NB4 (cell line): ENCODE measurements around the gene FADS3.

ENCODE experiments used
- POLR2A ChIP-seq: IDR thresholded peaks from 2 replicates; pipeline ENCODE4 v1.6.1; 2011; ENCODE audit warnings: mild to moderate bottlenecking; ENCODE audit not compliant: insufficient read length; ENCODE audit errors: extremely low read depth
- TF ChIP-seq, protein P1 (sequence below): IDR thresholded peaks from one replicate; pipeline ENCODE4 v1.5.1; 2012; ENCODE audit warnings: low read depth, low read length

DNA sequence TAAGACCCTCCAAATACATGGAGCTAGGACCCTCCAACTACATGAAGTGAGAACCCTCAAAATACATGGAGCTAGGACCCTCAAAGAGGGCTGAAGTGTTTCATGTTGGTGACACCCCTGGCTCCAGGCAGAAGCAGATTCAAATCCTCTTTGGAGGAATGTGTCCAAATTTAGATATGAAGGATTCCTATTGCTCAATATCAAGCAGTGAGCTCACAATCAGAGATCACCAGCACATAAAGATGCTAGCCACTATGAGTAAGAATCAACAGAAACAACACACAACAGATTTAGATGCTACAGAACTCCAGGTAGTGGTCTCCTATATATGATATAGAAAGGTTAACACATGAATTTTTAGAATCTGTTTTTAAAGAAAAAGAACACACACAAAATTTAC lies 37.3 kb upstream of the FADS3 start:
- TF ChIP-seq, protein P1, sequence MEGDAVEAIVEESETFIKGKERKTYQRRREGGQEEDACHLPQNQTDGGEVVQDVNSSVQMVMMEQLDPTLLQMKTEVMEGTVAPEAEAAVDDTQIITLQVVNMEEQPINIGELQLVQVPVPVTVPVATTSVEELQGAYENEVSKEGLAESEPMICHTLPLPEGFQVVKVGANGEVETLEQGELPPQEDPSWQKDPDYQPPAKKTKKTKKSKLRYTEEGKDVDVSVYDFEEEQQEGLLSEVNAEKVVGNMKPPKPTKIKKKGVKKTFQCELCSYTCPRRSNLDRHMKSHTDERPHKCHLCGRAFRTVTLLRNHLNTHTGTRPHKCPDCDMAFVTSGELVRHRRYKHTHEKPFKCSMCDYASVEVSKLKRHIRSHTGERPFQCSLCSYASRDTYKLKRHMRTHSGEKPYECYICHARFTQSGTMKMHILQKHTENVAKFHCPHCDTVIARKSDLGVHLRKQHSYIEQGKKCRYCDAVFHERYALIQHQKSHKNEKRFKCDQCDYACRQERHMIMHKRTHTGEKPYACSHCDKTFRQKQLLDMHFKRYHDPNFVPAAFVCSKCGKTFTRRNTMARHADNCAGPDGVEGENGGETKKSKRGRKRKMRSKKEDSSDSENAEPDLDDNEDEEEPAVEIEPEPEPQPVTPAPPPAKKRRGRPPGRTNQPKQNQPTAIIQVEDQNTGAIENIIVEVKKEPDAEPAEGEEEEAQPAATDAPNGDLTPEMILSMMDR = no peak
- TF ChIP-seq POLR2A = no peak
